DMS79 (cell line): ENCODE measurements around the gene DLGAP3.
"Not testable (repeated sequence)": the region's sequence is repeated elsewhere in the genome, so short reads cannot be mapped to it uniquely, and the experiment has no call there.

Experiments
- DNase-seq: peaks from one replicate; lab custom pipeline; 2025; lab: John Stamatoyannopoulos, UW

Gene DLGAP3

DNA sequence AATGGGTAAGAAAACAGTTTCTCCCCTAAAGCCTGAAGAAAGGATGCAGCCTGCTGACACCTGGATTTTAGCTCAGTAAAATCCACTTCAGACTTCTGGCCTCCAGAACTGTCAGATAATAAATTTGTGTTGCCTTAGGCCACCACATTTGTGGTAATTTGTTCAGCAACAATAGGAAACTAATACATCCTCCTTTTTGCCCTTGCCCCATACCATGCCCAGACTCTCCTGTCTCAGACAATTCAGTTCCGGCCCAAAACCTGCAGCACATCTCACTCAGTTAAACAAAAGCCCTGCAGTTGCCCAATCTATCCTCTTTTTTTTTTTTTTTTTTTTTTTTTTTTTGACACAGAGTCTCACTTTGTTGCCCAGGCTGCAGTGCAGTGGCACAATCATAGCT, 95.7 kb downstream of the DLGAP3 start:
- DNase-seq = no peak

DNA sequence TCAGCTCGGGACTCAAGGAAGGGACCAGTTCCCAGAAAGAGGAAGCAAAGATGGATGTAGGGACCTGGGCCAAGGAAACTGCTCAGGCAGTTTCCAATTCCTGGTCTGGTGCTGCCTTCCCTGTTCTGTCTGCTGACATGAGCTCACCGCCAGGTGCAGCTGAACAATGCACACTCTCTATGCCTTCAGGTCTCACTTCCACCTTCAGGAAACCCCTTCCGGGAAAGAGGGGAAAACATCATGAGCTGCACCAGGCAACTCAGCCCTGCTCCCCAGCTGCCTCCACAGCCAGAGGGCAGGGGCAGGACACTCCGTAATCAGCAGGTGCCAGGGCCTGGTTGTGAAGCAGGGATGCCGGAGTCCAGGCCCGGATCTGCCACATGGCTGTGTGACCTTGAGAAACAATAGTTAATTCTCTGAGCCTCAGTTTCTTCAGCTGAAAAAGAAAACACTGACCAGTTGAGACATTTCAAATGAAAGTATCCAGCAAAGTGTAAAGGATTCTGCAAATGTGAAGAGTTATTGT, 97.7 kb downstream of the DLGAP3 start:
- no peak for DNase-seq

DNA sequence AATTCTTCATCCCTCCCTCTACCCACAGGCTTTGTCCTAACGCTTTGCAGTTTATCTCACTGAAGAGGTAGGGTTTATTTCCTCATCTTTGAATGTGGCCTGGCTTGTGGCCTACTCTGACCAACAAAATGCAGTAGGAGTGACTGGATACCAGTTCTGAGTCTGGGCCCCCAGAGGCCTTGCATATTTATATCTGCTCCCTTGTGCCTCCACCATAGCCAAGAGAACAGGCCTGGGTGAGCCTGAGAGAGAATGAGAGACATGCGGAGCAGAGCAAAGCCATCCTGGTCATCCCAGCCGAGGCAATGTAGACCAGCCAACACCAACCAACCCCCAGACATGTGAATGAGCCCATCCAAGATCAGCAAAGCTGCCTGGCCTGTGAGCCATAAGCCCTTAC, 100.2 kb downstream of the DLGAP3 start:
- DNase-seq = no peak

- DNase-seq = no peak
Observed at GRCh38 chr1:34828611-34829010, 100.8 kb downstream of the DLGAP3 start.

DNA sequence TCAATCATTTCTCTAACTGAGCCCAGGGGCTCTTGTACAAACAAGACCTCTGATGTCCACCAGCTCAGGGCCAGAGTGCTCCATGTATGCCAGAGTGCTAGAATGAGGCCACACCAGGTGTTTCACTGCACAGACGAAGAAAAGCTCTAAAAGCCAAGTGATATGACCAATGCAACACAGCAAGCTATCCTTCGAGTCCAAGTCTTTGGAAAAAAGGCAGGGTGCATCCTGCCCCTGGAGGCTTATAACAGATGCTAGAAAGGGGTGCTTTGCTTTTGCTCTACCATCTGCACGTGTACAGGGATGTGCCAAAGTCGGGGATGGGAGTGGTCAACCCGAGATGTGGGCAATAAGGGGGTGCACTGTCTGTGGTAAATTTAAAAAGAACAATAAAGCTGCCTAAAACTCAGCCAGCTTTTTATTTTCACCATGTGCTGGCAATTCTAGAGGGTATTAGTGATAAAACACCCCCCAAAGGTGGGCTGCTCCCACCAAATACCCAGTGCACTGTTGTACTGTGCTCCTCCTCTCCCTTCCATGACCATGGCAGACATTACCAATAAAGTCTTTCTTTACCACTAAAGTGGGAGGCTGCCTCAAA, 102.0 kb downstream of the DLGAP3 start:
- no peak for DNase-seq

DNA sequence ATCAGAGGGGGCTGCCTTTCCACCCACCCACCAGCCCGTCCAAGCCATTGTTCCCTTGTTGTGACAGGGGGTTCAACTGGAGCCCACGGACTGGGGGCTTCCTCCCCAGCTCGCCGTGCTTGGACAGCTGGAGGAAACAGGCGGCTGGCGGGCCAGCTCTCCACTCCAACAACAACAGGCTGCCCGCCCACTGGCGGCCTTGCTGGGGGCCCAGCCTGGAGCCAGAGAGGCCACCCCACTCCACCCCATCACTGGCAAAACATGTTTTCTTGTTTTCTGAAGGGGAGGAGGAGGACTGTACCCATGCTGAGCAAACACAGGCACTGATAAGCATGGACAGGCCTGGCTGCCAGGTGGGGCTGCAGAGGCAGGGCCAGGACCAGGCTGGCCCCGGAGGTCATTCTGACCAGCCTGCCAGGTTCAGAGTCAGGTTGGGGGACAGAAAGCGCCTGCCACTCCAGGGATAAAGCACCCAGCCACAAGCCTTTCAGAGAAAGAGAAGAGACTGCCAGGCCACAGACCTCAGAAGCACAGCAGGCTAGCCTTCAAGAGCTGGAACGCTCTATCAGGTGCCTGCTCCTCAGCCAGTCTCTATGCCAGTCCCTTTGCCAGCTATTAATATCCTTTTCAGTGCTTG, 103.9 kb downstream of the DLGAP3 start:
- no peak for DNase-seq

DNA sequence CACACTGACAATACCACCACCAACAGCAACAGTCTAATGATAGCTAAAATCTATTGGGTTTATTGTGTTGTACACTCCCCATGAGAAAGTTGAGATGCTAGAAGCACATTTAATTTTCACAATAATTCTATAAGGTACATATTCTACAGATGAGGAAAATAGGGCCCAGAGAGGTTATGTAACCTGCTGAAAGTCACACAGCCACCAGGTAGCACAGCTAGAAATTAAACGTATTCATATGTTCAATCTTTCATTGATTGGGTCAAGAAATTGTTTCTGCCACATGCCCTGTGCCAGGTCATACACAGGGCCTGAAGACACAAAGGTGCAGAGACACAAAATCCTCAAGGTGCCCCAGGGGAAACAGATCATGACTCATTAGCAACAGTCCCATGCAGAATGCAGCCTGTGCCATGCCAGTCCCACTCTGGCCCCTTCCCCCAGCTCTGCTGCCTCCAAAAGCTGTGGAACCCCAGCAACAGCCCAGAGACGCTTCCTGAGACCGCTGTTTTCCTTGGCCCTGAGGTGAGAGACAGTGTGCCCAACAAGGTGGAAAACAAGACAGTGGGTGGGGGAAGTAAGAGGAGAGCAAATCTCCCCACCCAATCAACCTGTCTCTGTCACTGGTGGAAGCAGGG, 104.5 kb downstream of the DLGAP3 start:
- no peak for DNase-seq

- no peak for DNase-seq
Observed at GRCh38 chr1:34822202-34822601, 107.2 kb downstream of the DLGAP3 start.

DNA sequence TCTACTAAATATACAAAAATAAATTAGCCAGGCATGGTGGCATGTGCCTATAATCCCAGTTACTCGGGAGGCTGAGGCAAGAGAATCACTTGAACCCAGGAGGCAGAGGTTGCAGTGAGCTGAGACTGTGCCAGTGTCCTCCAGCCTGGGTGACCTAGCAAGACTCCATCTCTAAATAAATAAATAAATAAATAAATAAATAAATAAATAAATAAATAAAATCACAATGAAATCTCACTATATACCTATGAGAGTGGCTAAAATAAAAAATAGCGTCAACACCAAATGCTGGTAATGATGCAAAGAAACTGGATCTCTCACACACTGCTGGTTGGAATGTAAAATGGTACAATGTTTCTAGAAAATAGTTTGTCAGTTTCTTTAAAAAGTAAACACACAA, 110.6 kb downstream of the DLGAP3 start:
- DNase-seq = not testable (repeated sequence)

- no peak for DNase-seq
Observed at GRCh38 chr1:34816778-34817177, 112.7 kb downstream of the DLGAP3 start.

GRCh38 chr1:34816332-34816731, 113.1 kb downstream of the DLGAP3 start:
- DNase-seq = no peak
